ENCODE measurements around the gene MTR. TPM values are rescaled to one million over a fixed set of nuclear protein-coding genes. Genes with fewer than 3 reads are reported as not detected.

Gene MTR
- total RNA-seq, 4 donors from 2014 or later, result 29.7 to 43.4 (median 34.6) TPM

- DNase-seq (ENCODE audit: extremely low spot score), result no peak
- TF ChIP-seq CTCF (IDR thresholded peaks at IDR 0.05) (no peak), EP300 (IDR thresholded peaks at IDR 0.05) (no peak), POLR2A (IDR thresholded peaks at IDR 0.05; ENCODE audit: low read depth) (no peak), POLR2AphosphoS5 (IDR thresholded peaks at IDR 0.05) (no peak)
- H3K4me3 ChIP-seq, result no peak overlapping the region
- H3K27me3 ChIP-seq, result no peaks in the 10 kb centered on the region
- no peaks in the 10 kb centered on the region for H3K9me3 ChIP-seq
- intact Hi-C loops (cut with DNase I), result no loop called here
- H3K4me1 ChIP-seq, result peaks cover 0 to 15% (median 13%) of the 10 kb centered on the region in 4 donors
- H3K36me3 ChIP-seq, result peaks cover 19 to 83% (median 57%) of the 10 kb centered on the region in 4 donors
- no peak overlapping the region for H3K27ac ChIP-seq (replicated peaks in 1 of 4)
- whole genome bisulfite sequencing, result 46% methylated on average over 1 of the region's 1 CpG
Measured at GRCh38 chr1:236809148-236809547, 14.1 kb downstream of the MTR start.

- H3K9me3 ChIP-seq, result no peaks in the 10 kb centered on the region
- DNase-seq (ENCODE audit: extremely low spot score), result no peak
- H3K27me3 ChIP-seq, result no peaks in the 10 kb centered on the region
- no peak overlapping the region for H3K4me3 ChIP-seq
- 89% methylated on average over 3 of the region's 3 CpGs for WGBS
- H3K36me3 ChIP-seq, result peaks cover 19 to 90% (median 60%) of the 10 kb centered on the region in 4 donors
- peaks cover 0 to 14% (median 13%) of the 10 kb centered on the region in 4 donors for H3K4me1 ChIP-seq
- intact Hi-C loops (cut with DNase I), result no loop called here
- TF ChIP-seq CTCF (IDR thresholded peaks at IDR 0.05) (no peak), EP300 (IDR thresholded peaks at IDR 0.05) (no peak), POLR2A (IDR thresholded peaks at IDR 0.05; ENCODE audit: low read depth) (no peak), POLR2AphosphoS5 (IDR thresholded peaks at IDR 0.05) (no peak)
- no peak overlapping the region for H3K27ac ChIP-seq (replicated peaks in 1 of 4)
Measured at GRCh38 chr1:236810018-236810417, 14.9 kb downstream of the MTR start.

GRCh38 chr1:236812334-236813030, 17.4 kb downstream of the MTR start:
- H3K4me3 ChIP-seq, result no peak overlapping the region
- H3K36me3 ChIP-seq, result peaks cover 19 to 100% (median 76%) of the 10 kb centered on the region in 4 donors
- no peaks in the 10 kb centered on the region for H3K9me3 ChIP-seq
- TF ChIP-seq POLR2A (IDR thresholded peaks at IDR 0.05; ENCODE audit: low read depth), result no peak
- TF ChIP-seq EP300 (IDR thresholded peaks at IDR 0.05), result no peak
- peaks cover 0 to 14% (median 13%) of the 10 kb centered on the region in 4 donors for H3K4me1 ChIP-seq
- no peak overlapping the region for H3K27ac ChIP-seq (replicated peaks in 1 of 4)
- no peak for DNase-seq (ENCODE audit: extremely low spot score)
- 96% methylated on average over 5 of the region's 5 CpGs for WGBS
- H3K27me3 ChIP-seq, result no peaks in the 10 kb centered on the region
- intact Hi-C loops (cut with DNase I), result no loop called here

GRCh38 chr1:236815941-236816340, 20.8 kb downstream of the MTR start:
- TF ChIP-seq POLR2AphosphoS5 (IDR thresholded peaks at IDR 0.05) (no peak), CTCF (IDR thresholded peaks at IDR 0.05) (no peak), POLR2A (IDR thresholded peaks at IDR 0.05; ENCODE audit: low read depth) (no peak), EP300 (IDR thresholded peaks at IDR 0.05) (no peak)
- H3K27me3 ChIP-seq, result no peaks in the 10 kb centered on the region
- H3K36me3 ChIP-seq, result peaks cover 27 to 100% (median 86%) of the 10 kb centered on the region in 4 donors
- no peaks in the 10 kb centered on the region for H3K9me3 ChIP-seq
- 87% methylated on average over 2 of the region's 2 CpGs for WGBS
- H3K4me1 ChIP-seq, result no peaks in the 10 kb centered on the region
- no peak overlapping the region for H3K4me3 ChIP-seq
- no peak overlapping the region for H3K27ac ChIP-seq (replicated peaks in 1 of 4)
- no peak for DNase-seq (ENCODE audit: extremely low spot score)
- intact Hi-C loops (cut with DNase I), result no loop called here

- no peak for DNase-seq (ENCODE audit: extremely low spot score)
- Histone ChIP-seq H3K4me1 (peaks cover 0 to 6% (median 0%) of the 10 kb centered on the region in 4 donors), H3K27me3 (no peaks in the 10 kb centered on the region), H3K36me3 (peaks cover 16 to 77% (median 62%) of the 10 kb centered on the region in 4 donors), H3K27ac (replicated peaks in 1 of 4) (no peak overlapping the region), H3K9me3 (no peaks in the 10 kb centered on the region), H3K4me3 (no peak overlapping the region)
- intact Hi-C loops (cut with DNase I), result no loop called here
- TF ChIP-seq POLR2AphosphoS5 (IDR thresholded peaks at IDR 0.05), result no peak
- 93% methylated on average over 6 of the region's 9 CpGs for WGBS
Measured at GRCh38 chr1:236819856-236820255, 24.8 kb downstream of the MTR start.
